NCI-H146 (cell line): ENCODE data around the gene PTGES3.
"Not testable (repeated sequence)": the region's sequence is repeated elsewhere in the genome, so short reads cannot be mapped to it uniquely, and the experiment has no call there.

ENCODE experiments used
- DNase-seq: peaks from one replicate; lab custom pipeline; 2025; lab: John Stamatoyannopoulos, UW

PTGES3 gene

DNA sequence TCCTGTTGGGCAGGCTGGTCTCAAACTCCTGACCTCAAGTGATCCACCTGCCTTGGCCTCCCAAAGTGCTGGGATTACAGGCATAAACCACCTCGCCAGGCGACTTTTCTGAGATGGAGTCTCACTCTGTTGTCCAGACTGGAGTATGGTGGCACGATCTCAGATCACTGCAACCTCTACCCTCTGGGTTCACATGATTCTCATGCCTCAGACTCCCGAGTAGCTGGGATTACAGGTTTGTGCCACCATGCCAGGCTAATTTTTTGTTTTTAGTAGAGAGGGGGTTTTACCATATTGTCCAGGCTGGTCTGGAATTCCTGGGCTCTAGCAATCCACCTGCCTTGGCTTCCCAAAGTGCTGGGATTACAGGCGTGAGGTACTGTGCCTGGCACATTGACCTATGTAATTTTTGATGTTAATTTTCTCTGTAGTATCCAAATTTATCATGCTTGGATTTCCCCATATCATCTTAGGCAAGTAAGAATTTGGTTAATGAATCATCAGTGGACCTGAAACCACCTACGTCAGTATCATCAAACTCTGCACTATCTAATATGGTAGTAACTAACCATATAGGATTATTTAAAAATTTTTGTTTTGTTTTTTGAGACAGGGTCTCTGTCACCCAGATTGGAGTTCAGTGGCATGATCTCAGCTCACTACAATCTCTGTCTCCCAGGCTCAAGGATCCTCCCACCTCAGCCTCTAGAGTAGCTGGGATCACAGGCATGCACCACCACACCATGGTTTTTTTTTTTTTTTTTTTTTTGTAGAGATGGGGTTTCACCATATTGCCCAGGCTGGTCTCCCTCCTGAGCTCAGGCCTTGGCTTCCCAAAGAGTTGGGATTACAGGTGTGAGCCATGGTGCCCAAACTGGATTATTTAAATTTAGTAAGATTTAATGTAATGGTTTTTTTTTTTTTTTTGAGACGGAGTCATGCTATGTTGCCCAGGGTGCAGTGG lies 30.4 kb downstream of the PTGES3 start:
- no peak for DNase-seq

DNA sequence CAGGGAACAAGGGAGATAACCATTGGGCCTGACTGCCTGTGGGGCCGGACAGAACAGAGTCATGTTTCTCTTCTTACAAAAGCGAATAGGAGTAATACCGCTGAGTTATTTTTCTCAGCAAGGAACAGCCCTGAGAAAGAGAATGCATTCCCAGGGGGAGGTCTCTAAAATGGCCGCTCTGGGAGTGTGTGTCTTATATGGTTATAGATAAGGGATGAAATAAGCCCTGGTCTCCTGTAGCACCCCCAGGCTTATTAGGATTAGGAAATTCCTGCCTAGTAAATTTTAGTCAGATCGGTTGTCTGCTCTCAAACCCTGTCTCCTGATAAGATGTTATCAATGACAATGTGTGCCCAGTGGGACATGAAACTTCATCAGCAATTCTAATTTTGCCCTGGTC lies 34.3 kb downstream of the PTGES3 start:
- DNase-seq = not testable (repeated sequence)

DNA sequence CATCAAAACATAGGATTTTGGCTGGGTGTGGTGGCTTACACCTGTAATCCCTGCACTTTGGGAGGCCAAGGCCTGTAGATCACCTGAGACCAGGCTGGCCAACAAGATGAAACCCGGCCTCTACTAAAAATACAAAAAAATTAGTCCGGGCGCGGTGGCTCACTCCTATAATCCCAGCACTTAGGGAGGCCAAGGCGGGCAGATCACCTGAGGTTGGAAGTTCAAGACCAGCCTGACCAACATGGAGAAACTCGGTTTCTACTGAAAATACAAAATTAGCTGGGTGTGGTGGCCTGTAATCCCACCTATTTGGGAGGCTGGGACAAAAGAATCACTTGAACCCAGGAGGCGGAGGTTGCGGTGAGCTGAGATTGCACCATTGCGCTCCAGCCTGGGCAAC lies 40.1 kb downstream of the PTGES3 start:
- not testable (repeated sequence) for DNase-seq

DNA sequence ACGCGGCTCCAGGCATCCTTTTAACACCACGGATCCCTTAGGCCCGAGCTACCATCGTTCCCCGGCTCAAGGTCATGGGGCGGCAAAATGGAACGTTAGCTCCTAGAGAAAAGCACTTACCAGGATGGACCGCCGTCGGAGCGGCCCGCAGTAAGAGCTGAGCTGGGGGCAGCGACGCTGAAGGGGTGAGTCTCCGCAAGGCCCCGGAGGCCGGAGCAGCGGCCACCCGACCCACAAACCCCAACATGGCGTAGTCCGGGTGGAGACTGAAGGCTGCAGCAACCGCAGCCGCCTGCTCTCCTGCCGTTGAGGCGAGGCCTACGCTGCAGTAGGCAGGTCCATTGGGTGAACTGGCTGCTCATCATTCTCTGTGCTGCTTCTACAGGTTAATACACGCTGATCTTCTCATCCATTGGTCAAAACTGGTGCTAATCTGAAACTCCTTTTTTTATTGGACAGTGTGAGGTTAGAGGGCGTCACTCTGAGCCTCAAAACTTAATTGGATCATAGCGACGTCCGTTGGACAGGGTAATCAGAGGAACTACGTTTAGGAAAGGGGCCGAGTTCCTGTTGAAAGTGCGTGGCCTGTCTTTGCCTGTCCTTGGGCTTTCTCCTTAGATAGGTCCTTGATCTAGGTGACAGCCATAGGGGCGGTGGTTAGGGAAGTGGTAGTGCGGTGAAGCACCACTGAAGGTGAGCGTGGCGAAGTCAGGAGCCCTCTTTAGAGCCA lies 42.2 kb downstream of the PTGES3 start, which contains the start of gene ATP5F1B:
Gene ATP5F1B, minus strand, starts transcription at position 268 of the 730 bp plus-strand sequence. Its CDS starts 21 bp downstream, at position 247.
- DNase-seq = peak; percentile 100

DNA sequence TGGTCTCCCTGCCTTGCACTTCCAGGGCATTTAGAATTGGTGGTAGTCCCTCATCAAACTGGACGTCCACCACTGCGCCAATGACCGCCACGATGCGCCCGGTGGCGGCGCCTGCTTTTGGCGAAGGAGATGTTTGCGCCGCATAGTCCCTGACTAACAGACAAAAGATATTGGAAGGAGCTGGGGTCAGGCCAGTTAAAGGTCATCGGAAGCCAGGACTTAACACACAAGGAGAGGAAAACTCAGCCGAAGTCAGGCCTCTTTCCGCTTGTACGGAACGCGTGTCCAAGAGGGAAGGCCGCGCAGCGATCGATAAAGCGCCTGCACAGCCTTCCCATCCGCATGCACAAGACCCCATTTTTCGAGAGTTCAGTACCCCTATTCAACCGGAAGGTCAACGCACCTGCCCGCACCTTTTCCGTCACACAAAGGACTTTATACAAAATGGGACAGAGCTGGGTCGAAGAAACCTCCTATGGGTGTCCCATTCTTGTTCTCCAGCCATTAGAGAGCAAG lies 42.8 kb downstream of the PTGES3 start:
- peak; percentile 60 for DNase-seq

DNA sequence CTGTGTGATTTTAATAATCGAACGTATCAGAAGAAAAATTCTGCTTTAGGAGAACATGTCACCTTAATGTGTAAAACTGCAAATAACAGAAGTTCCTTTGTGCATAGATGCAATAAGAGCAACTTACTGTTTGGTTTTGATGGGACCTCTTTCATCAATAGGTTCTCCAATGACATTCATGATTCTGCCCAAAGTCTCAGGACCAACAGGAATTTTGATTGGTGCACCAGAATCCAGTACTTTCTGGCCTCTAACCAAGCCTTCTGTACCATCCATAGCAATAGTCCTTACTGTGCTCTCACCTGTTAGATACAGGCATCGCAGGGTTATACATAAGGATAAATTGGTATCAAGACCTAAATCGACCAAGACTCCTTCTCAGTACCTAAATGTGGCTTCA lies 43.4 kb downstream of the PTGES3 start:
- no peak for DNase-seq

DNA sequence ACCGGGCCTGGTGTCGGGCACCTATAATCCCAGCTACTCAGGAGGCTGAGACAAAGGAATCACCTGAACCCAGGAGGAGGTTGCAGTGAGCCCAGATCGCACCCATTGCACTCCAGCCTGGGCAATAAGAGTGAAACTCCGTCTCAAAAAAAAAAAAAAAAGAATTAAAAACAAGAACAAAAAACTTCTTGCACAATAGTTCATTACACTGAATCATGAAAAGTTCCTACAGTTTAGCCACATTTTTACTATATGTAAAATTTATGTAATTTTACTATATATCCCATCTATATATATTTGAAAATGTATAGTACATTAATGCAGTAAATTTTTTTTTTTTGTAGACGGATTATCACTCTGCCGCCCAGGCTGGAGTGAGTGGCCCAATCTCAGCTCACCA lies 46.9 kb downstream of the PTGES3 start:
- DNase-seq = no peak

DNA sequence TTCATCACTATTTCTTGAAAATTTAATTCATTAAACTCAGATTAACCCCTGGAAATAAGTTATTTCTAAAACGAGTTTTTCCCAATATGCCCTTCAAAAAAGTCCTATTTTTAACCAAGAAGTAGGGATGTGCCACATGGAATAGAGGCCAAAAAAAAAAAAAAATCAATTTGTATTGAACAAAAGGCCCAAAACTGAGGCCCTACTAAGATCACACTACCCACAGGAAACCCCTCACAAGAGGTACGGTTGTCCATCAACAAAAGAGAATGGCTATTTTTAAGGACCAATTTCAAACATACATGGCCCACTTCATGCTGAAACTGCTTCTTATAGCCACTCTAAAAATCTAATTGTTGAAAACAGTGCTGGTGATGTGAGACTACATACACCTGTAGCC lies 50.5 kb downstream of the PTGES3 start:
- DNase-seq = no peak

DNA sequence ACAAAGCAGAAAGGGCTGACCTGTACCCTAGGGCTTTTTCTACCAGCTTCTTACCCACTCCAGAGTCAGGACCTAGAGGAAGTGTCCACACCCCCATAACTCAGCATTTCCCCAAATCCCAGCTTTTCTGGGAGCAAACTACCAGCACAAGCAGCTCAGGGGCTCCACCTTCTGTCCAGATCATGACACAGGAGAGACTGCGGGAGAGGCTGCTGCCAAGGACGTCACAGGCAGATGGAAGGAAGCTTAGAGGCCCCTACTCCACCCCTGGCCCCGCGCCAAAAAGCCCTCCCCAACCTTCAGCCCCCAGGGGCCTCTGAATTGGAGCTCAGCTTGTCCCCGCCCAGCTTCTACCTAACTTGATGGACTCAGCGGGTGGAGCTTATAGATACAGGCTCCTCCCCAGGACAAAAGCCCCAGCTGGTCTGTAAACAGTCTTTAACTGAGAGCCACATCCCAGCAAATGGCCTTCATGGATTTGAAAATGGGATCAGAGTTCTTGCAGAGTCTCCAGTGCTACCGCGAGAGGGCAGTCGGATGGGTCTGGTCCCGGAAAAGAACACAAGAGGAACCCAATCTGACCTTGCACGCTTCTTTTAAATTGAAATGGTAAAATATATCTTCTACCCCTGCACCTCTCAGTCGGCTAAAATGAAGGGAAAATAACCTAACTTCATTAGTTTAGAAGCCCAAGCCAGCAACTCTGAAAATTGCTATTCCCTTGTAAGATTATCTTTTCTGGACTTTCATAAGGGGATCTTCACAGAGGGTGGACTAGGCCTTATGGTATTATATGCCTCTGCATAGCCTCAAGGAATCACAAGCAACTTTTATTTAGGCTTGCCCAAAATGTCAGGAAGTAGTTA lies 51.2 kb downstream of the PTGES3 start:
- DNase-seq = peak; percentile 100

DNA sequence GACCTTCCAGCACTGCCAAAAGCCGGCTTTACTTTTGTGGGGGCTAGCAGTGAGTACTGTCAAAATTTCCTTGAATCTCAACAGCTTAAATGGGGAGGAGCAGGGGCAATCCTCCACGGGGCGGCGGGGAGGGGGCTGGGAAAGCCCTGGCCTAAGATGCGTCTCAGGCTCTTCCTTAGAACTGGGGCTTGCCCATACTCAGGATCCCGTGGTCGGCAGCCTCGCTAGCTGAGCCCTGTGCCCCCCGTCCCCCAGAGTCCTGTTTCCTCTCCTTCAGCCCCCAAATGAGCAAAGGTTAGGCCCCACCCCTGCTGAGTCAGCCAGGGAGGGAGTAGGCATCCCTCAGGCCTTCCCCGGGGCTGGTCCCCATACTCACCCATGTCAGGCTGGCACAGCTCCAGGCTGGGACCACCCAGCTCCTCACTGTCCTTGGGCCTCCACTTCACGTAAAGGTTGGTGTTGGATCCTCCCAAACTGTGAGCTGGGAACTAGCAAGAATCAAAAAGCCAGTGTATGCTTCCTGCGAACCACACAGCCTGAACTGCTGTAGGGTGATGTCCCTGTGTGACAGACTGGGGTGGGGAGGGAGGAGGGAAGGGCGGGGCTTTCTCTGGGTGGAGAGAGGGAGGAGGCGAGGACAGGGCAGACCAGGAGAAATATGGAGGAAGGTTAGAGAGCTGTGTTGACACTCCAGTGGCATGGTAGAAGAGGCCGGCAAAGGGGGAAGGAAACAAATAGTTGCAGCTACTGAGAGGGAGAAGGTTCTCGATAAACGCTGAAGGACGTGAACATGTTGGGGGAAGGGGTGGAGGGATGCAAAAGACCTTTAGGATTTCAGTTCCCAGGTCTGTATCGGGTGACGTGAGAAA lies 52.0 kb downstream of the PTGES3 start:
- peak; percentile 87 for DNase-seq

DNA sequence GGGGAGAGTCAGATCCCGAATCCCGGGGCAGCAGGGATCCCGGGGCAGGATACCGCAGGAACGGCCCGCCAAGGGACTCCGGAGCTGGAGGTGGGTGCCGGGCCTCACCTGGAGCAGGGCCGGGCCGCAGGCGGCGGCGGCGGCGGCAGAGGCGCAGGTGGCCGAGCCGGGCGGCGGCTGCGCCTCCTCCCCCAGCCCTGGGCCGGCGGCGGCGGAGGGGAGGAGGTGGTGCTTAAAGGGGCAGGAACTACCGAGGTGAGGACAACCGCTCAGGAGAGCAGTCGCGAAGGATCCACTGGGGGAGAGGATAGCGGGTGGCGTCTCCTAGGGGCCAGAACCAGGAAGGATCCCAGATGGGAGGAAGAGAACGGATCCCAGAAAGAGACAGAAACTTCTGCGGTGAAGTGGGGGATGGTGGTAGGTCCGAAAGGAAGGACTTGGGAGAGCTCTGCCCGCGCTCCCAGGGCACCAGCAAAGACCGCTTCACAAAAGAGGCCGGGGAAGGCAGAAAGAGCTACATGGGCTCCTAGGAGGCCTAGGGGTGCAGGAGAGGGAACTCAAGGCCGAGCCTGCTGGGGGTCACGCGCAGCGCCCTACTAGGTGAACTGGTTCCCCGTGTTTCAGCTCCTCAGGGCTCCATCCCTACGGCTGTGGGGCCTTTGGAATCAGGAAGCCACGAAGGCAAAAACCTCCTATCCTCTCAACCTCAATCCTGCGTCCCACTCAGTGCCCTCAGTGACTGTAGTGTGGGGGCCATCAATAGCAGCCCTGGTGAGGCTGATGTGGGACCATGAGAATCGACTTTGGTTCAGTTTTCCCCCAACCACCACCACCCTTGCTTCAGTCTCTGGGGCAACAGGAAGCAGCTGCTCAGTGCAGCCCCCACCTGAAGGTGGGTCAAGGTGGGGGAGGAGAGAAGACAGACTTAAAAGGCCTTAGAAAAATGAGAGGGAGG lies 53.0 kb downstream of the PTGES3 start:
- DNase-seq = peak; percentile 83

DNA sequence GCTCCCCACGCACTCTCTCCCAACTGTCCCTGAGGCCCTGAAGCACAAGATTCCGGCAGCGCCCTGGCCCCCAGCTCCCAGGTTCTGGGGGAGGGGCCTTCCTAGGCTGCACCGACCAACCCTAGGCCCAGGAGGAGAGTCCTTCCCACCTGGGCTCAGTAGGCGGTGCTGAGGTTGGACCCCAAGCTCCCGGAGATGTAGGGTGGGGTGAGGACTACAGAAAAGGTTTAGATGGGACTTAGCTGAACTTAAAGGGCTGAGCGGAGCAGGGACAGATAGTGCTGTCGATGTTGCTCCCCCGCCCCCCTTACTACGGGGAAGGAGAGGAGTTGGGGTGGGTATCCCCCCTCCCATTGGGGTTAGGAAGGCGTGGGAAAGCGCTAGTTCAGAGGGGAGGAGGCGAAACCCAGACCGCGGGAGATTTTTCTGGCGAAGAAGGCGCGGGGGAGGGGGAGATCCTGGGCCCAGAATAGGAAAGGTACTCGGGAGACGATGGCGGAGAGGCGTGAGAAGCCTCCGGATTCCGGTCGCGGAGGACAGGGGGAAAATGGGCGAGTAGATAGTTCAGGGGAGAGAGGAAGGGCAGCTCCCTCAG lies 53.7 kb downstream of the PTGES3 start:
- DNase-seq = peak; percentile 85

DNA sequence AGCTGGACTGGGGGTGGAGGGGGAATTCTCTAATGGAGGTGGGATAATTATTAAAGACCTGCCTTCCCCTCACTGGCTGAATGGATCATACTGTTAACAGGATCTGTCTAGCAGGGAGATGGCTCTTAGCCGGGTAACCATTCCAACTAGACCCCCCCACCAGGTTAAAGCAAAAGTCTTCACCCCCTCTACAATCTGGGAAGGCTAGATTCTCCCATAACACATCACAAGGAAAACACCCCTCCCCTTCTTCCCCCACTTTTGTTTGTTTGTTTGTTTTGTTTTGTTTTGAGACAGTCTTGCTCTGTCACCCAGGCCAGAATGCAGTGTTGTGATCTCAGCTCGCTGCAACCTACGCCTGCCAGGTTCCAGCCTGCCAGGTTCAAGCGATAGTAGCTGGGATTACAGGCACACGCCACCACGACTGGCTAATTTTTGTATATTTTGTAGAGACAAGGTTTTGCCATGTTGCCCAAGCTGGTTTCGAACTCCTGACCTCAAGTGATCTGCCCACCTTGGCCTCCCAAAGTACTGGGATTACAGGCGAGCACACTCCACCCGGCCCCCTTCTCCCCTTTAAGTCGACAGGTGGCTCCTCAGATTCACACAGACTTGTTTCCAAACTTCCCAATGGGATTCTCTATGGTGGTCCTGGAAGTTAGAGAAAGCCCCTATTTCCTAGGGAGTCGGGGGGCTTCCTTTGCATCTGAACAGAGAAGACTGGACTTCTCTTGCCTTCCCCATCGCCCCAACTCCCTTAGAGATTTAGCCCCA lies 54.4 kb downstream of the PTGES3 start:
- DNase-seq = no peak

DNA sequence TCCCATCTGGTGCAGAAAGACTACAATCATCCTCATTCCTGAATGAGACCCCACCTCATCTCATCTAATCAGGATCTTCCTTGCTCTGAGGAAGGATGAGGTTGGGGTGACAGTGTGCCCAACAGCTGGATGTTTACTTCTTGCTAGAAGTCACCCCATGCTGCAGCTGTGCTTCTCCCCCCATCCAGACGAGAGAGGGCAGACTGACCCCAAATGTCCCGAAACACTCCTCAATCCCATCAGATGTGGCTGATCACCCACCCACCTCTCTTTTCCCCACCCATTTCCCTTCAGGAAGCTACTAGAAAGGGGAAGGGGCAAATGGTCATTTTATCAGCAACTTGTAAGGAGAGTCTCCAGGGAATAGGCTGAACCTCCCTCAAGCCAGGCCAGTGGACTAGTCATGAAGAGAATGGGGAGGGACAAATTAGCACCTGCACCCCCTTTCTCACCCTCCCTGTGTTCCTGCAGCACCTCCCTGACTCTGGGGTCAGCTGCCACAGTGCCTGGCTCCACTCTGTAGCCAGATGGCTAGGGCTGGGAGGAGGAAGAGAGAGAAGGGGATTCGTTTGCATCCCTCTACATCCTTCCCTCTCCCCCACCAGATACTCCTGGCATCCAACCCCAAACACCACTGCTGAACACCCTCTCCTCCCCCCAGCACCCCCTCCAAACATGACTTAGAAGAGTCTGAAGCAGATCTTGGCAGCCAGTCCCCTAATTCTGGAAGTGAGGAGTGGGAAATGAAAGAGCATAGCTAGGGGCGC lies 55.2 kb downstream of the PTGES3 start:
- DNase-seq = no peak

DNA sequence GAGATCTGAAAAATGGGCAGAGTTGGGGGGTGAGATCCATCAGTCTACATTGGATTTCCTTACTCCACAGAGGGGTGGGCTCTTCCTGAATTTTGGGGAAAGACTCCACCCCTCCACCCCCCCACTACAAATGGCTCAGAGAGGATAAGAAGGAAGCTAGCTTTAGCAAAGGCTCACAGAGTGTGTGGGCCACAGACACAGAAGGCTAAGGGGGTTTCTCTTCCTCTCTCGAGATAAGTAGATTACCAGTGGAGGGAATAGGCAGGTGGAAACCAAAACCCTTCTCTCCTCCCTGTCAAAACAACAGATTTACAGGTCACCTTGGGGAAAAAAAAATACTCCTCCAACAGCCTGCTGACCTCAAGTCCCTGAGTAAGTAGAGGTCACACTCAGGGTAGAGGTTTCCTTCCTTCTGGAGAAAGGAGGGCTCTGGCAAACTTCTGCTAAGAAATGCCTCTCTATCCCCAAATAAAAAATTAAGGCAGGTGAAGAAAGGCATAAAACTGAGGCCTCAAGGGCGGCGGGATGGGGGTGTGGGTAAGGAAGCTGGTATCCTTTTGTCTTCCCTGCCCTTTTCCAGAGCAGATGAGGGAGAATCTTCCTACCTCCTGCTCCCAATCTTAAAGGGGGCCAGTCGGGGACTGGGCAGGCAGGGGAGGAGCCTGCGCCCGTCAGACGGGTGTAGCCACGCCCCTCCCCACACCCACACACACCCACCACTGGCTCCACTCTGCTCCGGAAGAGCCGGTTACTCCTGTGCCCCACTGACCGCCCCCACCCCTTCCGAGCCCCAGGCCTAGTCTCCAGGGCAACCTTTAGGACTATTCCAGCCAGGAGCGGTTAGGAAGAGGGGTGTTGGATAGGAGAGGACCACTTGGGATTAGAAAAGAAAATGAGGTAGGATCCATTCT lies 56.0 kb downstream of the PTGES3 start:
- peak; percentile 70 for DNase-seq

DNA sequence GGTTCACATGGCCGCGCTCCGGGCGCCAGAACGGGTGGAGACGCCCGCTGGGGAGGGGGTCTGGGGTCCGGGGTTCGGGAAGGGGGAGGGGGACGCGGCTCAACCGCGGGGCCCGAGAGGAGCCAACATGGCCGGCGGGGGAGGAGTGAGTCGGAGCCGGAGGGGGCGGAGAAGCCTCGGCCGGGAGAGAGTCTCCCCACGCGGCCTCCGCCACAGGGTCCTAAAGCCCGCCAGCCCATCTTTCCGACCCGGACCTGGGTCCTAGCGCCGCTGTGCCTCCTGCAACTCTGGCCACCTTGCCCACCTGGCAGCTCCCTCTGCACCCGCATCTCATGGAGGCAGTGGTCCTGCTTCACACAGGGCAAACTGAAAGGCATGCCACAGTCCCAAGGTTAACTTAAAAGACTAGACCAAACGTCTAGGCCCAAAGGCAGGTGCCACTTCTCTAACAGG lies 57.9 kb downstream of the PTGES3 start, which contains the start of gene BAZ2A:
Gene BAZ2A, minus strand, starts transcription at position 147 of the 453 bp plus-strand sequence. CDS start 12,796 bp downstream, outside the sequence.
- DNase-seq = peak; percentile 86
